ENCODE measurements around the gene DOCK3. TPM values are rescaled to one million over a fixed set of nuclear protein-coding genes. Genes with fewer than 3 reads are reported as not detected.

Gene DOCK3
- total RNA-seq, 4 donors from 2014 or later, result 0.33 to 5.3 (median 0.50) TPM

DNA sequence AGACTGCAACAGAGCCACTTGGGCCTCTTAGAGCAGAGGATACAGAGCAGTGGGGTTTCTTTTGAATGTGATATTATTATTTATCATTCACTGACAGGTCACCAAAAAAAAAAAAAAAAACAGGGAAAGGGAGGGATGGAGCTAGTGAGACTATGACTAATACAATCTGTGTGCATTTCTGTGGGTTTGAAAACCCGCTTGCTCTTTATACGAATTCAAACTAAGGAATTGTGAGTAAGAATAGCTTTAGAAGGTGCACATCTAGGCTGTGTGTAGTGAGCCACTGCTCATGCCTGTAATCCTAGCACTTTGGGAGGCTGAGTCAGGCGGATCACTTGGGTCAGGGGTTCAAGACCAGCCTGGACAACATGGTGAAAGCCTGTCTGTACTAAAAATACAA lies 523.8 kb downstream of the DOCK3 start:
- TF ChIP-seq CTCF (IDR thresholded peaks at IDR 0.05; ENCODE audit: low read depth), result no peak

DNA sequence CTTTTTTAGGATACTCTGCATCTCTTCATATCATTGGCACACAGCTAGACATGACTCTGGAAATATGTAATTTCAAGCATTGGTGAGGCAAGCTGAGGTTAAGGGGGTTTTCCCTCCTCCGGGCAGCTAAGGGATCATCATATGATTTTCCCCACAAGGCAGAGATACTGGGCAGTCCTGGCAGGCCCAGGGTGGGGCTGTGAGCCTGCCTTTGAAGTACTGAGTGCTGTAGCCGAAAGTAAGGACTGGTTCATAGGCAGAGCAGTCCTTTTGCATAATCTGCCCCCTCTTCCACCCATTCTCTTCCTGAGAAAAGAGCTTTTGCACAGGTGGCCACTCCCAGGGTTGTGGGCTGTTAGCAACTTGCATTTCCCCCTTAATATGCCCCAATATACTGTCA lies 541.6 kb downstream of the DOCK3 start:
- no peak for TF ChIP-seq CTCF (IDR thresholded peaks at IDR 0.05; ENCODE audit: low read depth)

DNA sequence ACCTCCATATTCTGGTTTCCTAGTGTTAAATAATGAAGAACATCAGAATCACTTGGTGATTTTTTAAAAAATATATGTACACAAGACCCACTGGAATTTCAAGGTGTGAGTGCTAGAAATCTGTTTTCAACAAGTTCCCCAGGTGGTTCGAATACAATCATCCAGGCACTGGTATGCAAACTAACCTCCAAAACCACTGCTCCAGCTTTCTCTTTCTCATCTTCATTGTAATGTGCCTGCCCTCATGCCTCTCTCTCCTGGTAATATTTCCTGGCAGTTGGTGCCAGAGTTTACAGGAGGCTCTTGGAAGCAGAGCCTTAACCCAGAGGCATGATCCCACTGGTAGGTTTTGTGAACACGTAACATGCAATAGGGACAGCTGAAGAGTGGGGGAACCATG lies 547.2 kb downstream of the DOCK3 start:
- no peak for TF ChIP-seq CTCF (IDR thresholded peaks at IDR 0.05; ENCODE audit: low read depth)

GRCh38 chr3:51224283-51224682 lies 549.6 kb downstream of the DOCK3 start:
- TF ChIP-seq CTCF (IDR thresholded peaks at IDR 0.05; ENCODE audit: low read depth), result no peak

DNA sequence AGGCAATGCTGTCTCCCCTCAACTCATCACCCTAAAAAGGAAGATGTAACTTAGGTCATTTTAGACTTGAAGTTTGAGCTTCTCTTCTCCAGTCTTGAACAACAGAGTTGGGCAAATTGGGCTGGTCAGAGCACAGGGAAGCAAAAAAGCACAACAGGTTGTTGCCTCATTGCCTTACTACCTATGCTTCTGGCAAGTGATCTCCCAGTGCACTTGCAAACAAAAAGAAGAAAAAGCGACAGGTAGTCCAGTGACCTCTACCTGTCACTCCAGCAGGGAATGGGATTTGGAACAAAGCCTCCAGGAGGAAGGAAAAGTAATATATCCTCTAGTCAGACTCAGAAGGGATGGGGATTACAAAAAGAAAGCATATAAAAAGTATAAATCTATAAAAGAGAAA lies 550.1 kb downstream of the DOCK3 start:
- no peak for TF ChIP-seq CTCF (IDR thresholded peaks at IDR 0.05; ENCODE audit: low read depth)

- no peak for TF ChIP-seq CTCF (IDR thresholded peaks at IDR 0.05; ENCODE audit: low read depth)
Observed at GRCh38 chr3:51242939-51243338, 568.2 kb downstream of the DOCK3 start.

- no peak for TF ChIP-seq CTCF (IDR thresholded peaks at IDR 0.05; ENCODE audit: low read depth)
Observed at GRCh38 chr3:51243924-51244323, 569.2 kb downstream of the DOCK3 start.

All from subcutaneous adipose tissue (tissue), 4 donors.